Neural cell (in vitro differentiated cells): ENCODE results near the gene ANGPTL2.

Experiments
- CTCF ChIP-seq: fragments of 450-650 bp; IDR thresholded peaks from 2 replicates; pipeline ENCODE4 v1.5.1; 2014; ENCODE audit warnings: antibody characterized with exemption, mild to moderate bottlenecking, moderate library complexity; ENCODE audit not compliant: poor library complexity, severe bottlenecking
- EP300 ChIP-seq: fragments of 450-650 bp; conservative IDR thresholded peaks from 2 replicates; pipeline ENCODE4 v1.6.1; 2014; ENCODE audit warnings: antibody characterized with exemption, mild to moderate bottlenecking, moderate library complexity; ENCODE audit not compliant: poor library complexity, severe bottlenecking
- EZH2 ChIP-seq: fragments of 200-600, 300-800 bp; shearing (Covaris generic), sonication (generic); IDR thresholded peaks from 2 replicates; pipeline ENCODE4 v1.6.1; 2014; ENCODE audit warnings: antibody characterized with exemption, low read length, borderline replicate concordance, mild to moderate bottlenecking; ENCODE audit not compliant: insufficient read depth, poor library complexity, severe bottlenecking
- MXI1 ChIP-seq: fragments of 450-650 bp; conservative IDR thresholded peaks from 2 replicates; pipeline ENCODE4 v1.6.1; 2014; ENCODE audit warnings: antibody characterized with exemption, mild to moderate bottlenecking; ENCODE audit not compliant: poor library complexity, severe bottlenecking
- POLR2AphosphoS5 ChIP-seq: IDR thresholded peaks from 2 replicates; pipeline ENCODE4 v1.6.1; 2012
- RAD21 ChIP-seq: fragments of 450-650 bp; conservative IDR thresholded peaks from 2 replicates; pipeline ENCODE4 v1.6.1; 2014; ENCODE audit warnings: antibody characterized with exemption, mild to moderate bottlenecking, moderate library complexity
- SMC3 ChIP-seq: fragments of 450-650 bp; conservative IDR thresholded peaks from 2 replicates; pipeline ENCODE4 v1.6.1; 2014; ENCODE audit warnings: antibody characterized with exemption, mild to moderate bottlenecking, moderate library complexity; ENCODE audit not compliant: poor library complexity
- TAF1 ChIP-seq: IDR thresholded peaks from 2 replicates; pipeline ENCODE4 v1.6.1; 2012; ENCODE audit warnings: low read depth
- TF ChIP-seq, protein P1 (sequence below): IDR thresholded peaks from 2 replicates; pipeline ENCODE4 v1.6.1; 2012; ENCODE audit warnings: borderline replicate concordance

GRCh38 chr9:127102788-127103187 lies 19.6 kb downstream of the ANGPTL2 start:
- TF ChIP-seq MXI1 (no peak), RAD21 (no peak), EZH2 (no peak), CTCF (no peak), EP300 (no peak), SMC3 (no peak), POLR2AphosphoS5 (no peak), TAF1 (no peak)
- TF ChIP-seq, protein P1, sequence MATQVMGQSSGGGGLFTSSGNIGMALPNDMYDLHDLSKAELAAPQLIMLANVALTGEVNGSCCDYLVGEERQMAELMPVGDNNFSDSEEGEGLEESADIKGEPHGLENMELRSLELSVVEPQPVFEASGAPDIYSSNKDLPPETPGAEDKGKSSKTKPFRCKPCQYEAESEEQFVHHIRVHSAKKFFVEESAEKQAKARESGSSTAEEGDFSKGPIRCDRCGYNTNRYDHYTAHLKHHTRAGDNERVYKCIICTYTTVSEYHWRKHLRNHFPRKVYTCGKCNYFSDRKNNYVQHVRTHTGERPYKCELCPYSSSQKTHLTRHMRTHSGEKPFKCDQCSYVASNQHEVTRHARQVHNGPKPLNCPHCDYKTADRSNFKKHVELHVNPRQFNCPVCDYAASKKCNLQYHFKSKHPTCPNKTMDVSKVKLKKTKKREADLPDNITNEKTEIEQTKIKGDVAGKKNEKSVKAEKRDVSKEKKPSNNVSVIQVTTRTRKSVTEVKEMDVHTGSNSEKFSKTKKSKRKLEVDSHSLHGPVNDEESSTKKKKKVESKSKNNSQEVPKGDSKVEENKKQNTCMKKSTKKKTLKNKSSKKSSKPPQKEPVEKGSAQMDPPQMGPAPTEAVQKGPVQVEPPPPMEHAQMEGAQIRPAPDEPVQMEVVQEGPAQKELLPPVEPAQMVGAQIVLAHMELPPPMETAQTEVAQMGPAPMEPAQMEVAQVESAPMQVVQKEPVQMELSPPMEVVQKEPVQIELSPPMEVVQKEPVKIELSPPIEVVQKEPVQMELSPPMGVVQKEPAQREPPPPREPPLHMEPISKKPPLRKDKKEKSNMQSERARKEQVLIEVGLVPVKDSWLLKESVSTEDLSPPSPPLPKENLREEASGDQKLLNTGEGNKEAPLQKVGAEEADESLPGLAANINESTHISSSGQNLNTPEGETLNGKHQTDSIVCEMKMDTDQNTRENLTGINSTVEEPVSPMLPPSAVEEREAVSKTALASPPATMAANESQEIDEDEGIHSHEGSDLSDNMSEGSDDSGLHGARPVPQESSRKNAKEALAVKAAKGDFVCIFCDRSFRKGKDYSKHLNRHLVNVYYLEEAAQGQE: no peak
